Activated CD8-positive, alpha-beta T cell treated with anti-CD3 and anti-CD28 coated beads for 36 hours (primary cell): ENCODE results near the gene MACROD1. TPM values are rescaled to one million over a fixed set of nuclear protein-coding genes. Genes with fewer than 3 reads are reported as not detected.

Experiments
- ATAC-seq: fragments of 200-7000 bp; cut with Tn5 transposase; one replicate; pipeline ENCODE4 v1.10.0; 2021; ENCODE audit warnings: mild to moderate bottlenecking, moderate library complexity
- CTCF ChIA-PET: fragments of 350-600 bp; sonication (Branson Sonifier 250); formaldehyde crosslinking; loops from one replicate; lab custom pipeline; 2021; ENCODE audit warnings: antibody characterized with exemption; lab: Charles Lee
- POLR2A ChIA-PET: fragments of 350-600 bp; sonication (Branson Sonifier 250); formaldehyde crosslinking; loops from one replicate; lab custom pipeline; 2021; ENCODE audit warnings: antibody characterized with exemption; lab: Charles Lee
- DNase-seq: peaks from one replicate; pipeline ENCODE4 v3.0.0-alpha.2; 2020
- H3K27ac Mint-ChIP-seq: one replicate; pipeline ENCODE4 v1.8.0; 2021; ENCODE audit warnings: mild to moderate bottlenecking, mixed read lengths
- H3K27me3 Mint-ChIP-seq: one replicate; pipeline ENCODE4 v1.8.0; 2021; ENCODE audit warnings: mixed read lengths
- H3K36me3 Mint-ChIP-seq: one replicate; pipeline ENCODE4 v1.8.0; 2021; ENCODE audit warnings: low read depth, mixed read lengths
- H3K4me1 Mint-ChIP-seq: one replicate; pipeline ENCODE4 v1.8.0; 2021; ENCODE audit warnings: low read depth, mixed read lengths
- H3K4me3 Mint-ChIP-seq: one replicate; pipeline ENCODE4 v1.8.0; 2021; ENCODE audit warnings: mild to moderate bottlenecking, moderate library complexity, mixed read lengths
- H3K9me3 Mint-ChIP-seq: one replicate; pipeline ENCODE4 v1.8.0; 2021; ENCODE audit warnings: mixed read lengths
- intact Hi-C: fragments of 100-400 bp; cut with micrococcal nuclease; formaldehyde crosslinking; loops from one replicate; pipeline ENCODE4 v1.10.0; 2022
- total RNA-seq, 2 experiments: library from RNA; stranded (reverse); gene quantifications; one replicate each; pipeline ENCODE4 v1.2.3, GENCODE V29; 2021
- TF ChIP-seq, protein P1 (sequence below): fragments of 200-600 bp; IDR thresholded peaks from one replicate; pipeline ENCODE4 v1.8.0; 2022; ENCODE audit warnings: antibody characterized with exemption, mild to moderate bottlenecking

MACROD1 gene
- total RNA-seq, 2 experiments from 2014 or later, result 38.7 to 38.8 TPM

DNA sequence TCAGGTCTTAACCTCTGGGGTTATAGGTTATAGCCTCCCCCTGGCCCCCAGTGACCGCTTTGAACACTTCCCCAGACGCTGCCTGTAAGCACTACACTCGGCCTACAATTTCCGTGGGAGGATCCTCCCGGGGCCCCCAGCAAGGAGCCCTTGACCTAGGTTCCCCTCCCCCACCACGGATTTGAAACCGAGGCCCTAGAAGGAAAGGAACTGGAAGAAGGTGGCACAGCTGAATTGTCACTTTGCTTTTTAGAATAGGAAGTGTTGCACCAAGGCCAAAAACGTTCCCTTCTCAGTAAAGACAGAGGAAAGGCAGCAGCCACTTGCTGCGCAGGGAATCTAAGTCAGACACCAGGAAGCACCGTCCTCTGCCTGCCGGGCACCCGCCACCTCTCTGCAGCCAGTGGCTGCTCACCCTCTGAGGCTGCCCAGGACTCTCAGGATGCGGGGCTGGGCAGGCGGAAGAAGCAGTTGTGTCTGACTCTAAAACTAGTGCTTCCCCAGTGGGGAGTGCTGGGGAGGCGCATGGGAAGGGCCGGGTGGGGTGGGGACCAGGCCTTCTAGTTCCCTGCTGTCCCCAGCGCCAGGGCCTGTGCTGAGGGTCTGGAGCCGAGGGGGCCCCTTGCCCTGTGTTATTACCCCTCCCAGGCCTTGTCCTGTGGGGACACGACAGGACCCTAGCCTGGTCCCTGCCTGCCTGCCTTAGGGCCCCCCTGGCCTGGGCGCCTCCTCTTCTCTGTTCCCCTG is 138.1 kb downstream of the MACROD1 start:
- no peaks in the 10 kb centered on the region for H3K36me3 Mint-ChIP-seq
- no peak for DNase-seq
- H3K4me3 Mint-ChIP-seq, result no peak overlapping the region
- CTCF ChIA-PET, result interaction anchor here (0.5 to 1.2 kb wide), 2 partner anchors 27 to 423 kb away, joined by 3 read pairs; no protein-coding TSS in a partner anchor
- intact Hi-C loops, result no loop called here
- H3K9me3 Mint-ChIP-seq, result no peaks in the 10 kb centered on the region
- peaks cover 19% of the 10 kb centered on the region for H3K27me3 Mint-ChIP-seq
- TF ChIP-seq, protein P1, sequence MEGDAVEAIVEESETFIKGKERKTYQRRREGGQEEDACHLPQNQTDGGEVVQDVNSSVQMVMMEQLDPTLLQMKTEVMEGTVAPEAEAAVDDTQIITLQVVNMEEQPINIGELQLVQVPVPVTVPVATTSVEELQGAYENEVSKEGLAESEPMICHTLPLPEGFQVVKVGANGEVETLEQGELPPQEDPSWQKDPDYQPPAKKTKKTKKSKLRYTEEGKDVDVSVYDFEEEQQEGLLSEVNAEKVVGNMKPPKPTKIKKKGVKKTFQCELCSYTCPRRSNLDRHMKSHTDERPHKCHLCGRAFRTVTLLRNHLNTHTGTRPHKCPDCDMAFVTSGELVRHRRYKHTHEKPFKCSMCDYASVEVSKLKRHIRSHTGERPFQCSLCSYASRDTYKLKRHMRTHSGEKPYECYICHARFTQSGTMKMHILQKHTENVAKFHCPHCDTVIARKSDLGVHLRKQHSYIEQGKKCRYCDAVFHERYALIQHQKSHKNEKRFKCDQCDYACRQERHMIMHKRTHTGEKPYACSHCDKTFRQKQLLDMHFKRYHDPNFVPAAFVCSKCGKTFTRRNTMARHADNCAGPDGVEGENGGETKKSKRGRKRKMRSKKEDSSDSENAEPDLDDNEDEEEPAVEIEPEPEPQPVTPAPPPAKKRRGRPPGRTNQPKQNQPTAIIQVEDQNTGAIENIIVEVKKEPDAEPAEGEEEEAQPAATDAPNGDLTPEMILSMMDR, result no peak
- peaks cover 3% of the 10 kb centered on the region for H3K4me1 Mint-ChIP-seq
- POLR2A ChIA-PET, result no interaction called here
- ATAC-seq, result no peak
- H3K27ac Mint-ChIP-seq, result no peak overlapping the region

- ChIA-PET CTCF (interaction anchor here (0.8 to 3.1 kb wide), 2 partner anchors 10 to 26 kb away, joined by 3 to 16 read pairs; no protein-coding TSS in a partner anchor), POLR2A (no interaction called here)
- no peaks in the 10 kb centered on the region for H3K36me3 Mint-ChIP-seq
- DNase-seq (no peak), ATAC-seq (no peak)
- H3K27ac Mint-ChIP-seq, result no peak overlapping the region
- TF ChIP-seq, protein P1, result no peak
- no peaks in the 10 kb centered on the region for H3K9me3 Mint-ChIP-seq
- peaks cover 17% of the 10 kb centered on the region for H3K27me3 Mint-ChIP-seq
- H3K4me3 Mint-ChIP-seq, result no peak overlapping the region
- intact Hi-C loops, result no loop called here
- H3K4me1 Mint-ChIP-seq, result peaks cover 3% of the 10 kb centered on the region
Observed at GRCh38 chr11:64026575-64027205, 139.2 kb downstream of the MACROD1 start.

DNA sequence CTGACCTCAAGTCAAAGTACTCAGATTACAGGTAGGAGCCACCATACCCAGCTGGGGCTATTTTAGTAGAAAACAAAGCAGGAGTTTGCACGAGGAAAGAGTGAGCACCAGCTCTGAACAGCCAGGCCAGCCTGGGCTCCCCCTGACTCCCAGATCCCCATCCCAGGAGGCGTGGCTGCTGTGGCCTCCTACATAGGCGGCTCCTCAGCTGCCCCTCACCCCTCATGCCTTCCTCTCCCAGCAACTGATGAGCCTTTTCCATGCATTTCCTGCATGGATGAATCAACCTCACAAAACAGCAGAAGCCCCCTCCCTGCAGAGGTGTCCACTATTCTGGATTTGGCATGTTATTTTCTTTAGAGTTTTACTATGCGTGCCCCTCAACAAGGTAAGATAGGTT is 140.7 kb downstream of the MACROD1 start:
- ChIA-PET CTCF (interaction anchor here (3.1 kb wide), 1 partner anchor 24 kb away, joined by 16 read pairs; no protein-coding TSS in a partner anchor), POLR2A (interaction anchor here (0.6 kb wide), 1 partner anchor 18 kb away, joined by 4 read pairs; no protein-coding TSS in a partner anchor)
- DNase-seq (no peak), ATAC-seq (no peak)
- no peaks in the 10 kb centered on the region for H3K9me3 Mint-ChIP-seq
- peaks cover 16% of the 10 kb centered on the region for H3K27me3 Mint-ChIP-seq
- TF ChIP-seq, protein P1, result no peak
- H3K4me1 Mint-ChIP-seq, result peaks cover 3% of the 10 kb centered on the region
- no peak overlapping the region for H3K27ac Mint-ChIP-seq
- H3K36me3 Mint-ChIP-seq, result no peaks in the 10 kb centered on the region
- H3K4me3 Mint-ChIP-seq, result no peak overlapping the region
- intact Hi-C loops, result no loop called here

- H3K9me3 Mint-ChIP-seq, result no peaks in the 10 kb centered on the region
- DNase-seq (no peak), ATAC-seq (no peak)
- POLR2A ChIA-PET, result no interaction called here
- intact Hi-C loops, result no loop called here
- no peaks in the 10 kb centered on the region for H3K36me3 Mint-ChIP-seq
- TF ChIP-seq, protein P1, result no peak
- no peak overlapping the region for H3K27ac Mint-ChIP-seq
- peaks cover 9% of the 10 kb centered on the region for H3K27me3 Mint-ChIP-seq
- H3K4me1 Mint-ChIP-seq, result peaks cover 3% of the 10 kb centered on the region
- H3K4me3 Mint-ChIP-seq, result no peak overlapping the region
- CTCF ChIA-PET, result interaction anchor here (3.1 kb wide), 1 partner anchor 23 kb away, joined by 16 read pairs; no protein-coding TSS in a partner anchor
Observed at GRCh38 chr11:64023712-64024710, 141.9 kb downstream of the MACROD1 start.
